Femur (tissue), 1 donor: Measurements from ENCODE around the gene SPTSSA.
"Not testable (repeated sequence)": the region's sequence is repeated elsewhere in the genome, so short reads cannot be mapped to it uniquely, and the experiment has no call there.

ENCODE experiments used
- DNase-seq: peaks from one replicate; pipeline ENCODE4 v3.0.0-alpha.2; 2017

The SPTSSA gene

GRCh38 chr14:34426313-34427295 is 35.4 kb downstream of the SPTSSA start:
- DNase-seq, result no peak

- DNase-seq, result no peak
Observed at GRCh38 chr14:34425095-34425851, 36.8 kb downstream of the SPTSSA start.

GRCh38 chr14:34424488-34424887 is 37.6 kb downstream of the SPTSSA start:
- no peak for DNase-seq

- no peak for DNase-seq
Observed at GRCh38 chr14:34423445-34423844, 38.6 kb downstream of the SPTSSA start.

- no peak for DNase-seq
Observed at GRCh38 chr14:34420547-34421150, 41.4 kb downstream of the SPTSSA start.

- no peak for DNase-seq
Observed at GRCh38 chr14:34409721-34410120, 52.3 kb downstream of the SPTSSA start.

GRCh38 chr14:34407951-34408350 is 54.1 kb downstream of the SPTSSA start:
- no peak for DNase-seq

- DNase-seq, result no peak
Observed at GRCh38 chr14:34404416-34404815, 57.6 kb downstream of the SPTSSA start.

- DNase-seq, result no peak
Observed at GRCh38 chr14:34403646-34404045, 58.4 kb downstream of the SPTSSA start.

- no peak for DNase-seq
Observed at GRCh38 chr14:34398024-34398423, 64.0 kb downstream of the SPTSSA start.

- DNase-seq, result no peak
Observed at GRCh38 chr14:34387974-34388516, 74.0 kb downstream of the SPTSSA start.

GRCh38 chr14:34386865-34387485 is 75.1 kb downstream of the SPTSSA start:
- no peak for DNase-seq

- not testable (repeated sequence) for DNase-seq
Observed at GRCh38 chr14:34385881-34386280, 76.2 kb downstream of the SPTSSA start.

- DNase-seq, result no peak
Observed at GRCh38 chr14:34383839-34384238, 78.2 kb downstream of the SPTSSA start.
